DOHH2 (cell line): ENCODE data around the gene AKNA.

Experiments used
- EZH2phosphoT487 ChIP-seq: fragments of 200-600 bp; sonication (generic); IDR thresholded peaks from 2 replicates; pipeline ENCODE4 v1.6.1; 2017; ENCODE audit warnings: borderline replicate concordance, mild to moderate bottlenecking, antibody characterized with exemption, low read length, moderate library complexity, mixed read lengths
- TF ChIP-seq, protein P1 (sequence below): fragments of 200-600 bp; sonication (generic); IDR thresholded peaks from one replicate; pipeline ENCODE4 v1.5.1; 2014; ENCODE audit warnings: antibody characterized with exemption, mild to moderate bottlenecking, low read depth, low read length; ENCODE audit not compliant: poor library complexity, severe bottlenecking

DNA sequence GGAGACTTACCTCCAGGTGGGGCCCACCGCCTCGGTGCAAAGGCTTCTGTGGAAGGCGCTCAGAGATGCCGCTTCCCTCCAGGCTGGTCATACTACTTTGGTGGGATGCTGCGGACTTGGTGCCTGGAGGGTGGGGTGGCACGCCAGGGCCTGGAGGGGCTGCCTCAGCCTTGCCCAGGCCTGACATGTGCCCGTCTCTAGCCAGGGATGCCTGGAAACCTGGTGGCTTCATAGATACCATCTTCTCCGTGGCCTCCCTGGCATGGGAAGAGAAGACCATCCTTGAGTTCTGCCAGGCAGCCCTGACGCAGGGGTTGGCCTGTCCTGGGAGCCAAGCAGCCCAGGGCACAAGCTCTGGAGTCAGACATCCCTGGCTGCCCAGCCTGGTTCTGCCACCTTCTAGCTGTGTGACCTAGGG, 29.9 kb downstream of the AKNA start:
- TF ChIP-seq, protein P1, sequence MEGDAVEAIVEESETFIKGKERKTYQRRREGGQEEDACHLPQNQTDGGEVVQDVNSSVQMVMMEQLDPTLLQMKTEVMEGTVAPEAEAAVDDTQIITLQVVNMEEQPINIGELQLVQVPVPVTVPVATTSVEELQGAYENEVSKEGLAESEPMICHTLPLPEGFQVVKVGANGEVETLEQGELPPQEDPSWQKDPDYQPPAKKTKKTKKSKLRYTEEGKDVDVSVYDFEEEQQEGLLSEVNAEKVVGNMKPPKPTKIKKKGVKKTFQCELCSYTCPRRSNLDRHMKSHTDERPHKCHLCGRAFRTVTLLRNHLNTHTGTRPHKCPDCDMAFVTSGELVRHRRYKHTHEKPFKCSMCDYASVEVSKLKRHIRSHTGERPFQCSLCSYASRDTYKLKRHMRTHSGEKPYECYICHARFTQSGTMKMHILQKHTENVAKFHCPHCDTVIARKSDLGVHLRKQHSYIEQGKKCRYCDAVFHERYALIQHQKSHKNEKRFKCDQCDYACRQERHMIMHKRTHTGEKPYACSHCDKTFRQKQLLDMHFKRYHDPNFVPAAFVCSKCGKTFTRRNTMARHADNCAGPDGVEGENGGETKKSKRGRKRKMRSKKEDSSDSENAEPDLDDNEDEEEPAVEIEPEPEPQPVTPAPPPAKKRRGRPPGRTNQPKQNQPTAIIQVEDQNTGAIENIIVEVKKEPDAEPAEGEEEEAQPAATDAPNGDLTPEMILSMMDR: no peak
- TF ChIP-seq EZH2phosphoT487: no peak
